ENCODE results near the gene POF1B. TPM values are rescaled to one million over a fixed set of nuclear protein-coding genes. Genes with fewer than 3 reads are reported as not detected.

POF1B gene
- total RNA-seq = under 1 TPM; 0.83 to 0.90 TPM
- polyA plus RNA-seq = under 1 TPM; 0.49 to 0.84 TPM

DNA sequence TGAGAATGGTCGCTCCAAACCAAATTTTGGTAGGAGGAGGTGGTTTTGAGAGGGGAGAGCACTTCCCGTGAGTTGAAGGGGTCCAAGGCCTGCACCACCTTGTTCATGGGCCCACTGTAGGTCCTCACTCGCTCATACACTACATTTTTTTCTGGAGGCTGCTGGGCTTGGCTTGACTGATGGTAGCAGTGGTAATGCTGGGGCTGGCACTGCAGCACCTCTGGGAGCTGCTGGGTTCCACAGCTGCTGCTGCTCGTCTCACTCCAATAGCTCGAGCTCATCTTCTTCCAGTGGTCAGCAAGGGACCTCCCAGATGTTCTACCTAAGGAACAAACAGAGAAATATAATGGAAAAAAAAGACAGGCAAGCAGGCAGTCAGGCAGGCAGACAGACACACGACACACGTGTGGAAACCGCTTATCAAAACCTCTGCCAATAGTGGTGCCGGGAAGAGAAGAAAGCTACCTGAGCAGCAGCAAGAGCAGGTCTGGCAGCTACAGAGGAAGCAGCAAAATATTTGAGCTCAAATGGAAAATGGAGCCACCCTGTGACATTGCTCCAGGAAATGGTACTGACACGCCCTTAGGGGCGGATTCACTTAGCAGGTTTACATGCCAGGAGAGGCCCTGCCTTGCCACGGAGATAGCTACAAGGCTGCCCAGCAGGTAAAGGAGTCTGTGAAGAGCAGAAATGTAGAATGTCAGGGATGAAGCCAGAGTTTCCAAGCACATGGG lies at the start of gene POF1B:
POF1B (minus strand) TSS at position 492 of the 734 bp plus-strand sequence; CDS start at position 281, 211 bp downstream.
- Histone ChIP-seq H3K36me3 (ENCODE audit: insufficient read depth, low read length) (no peaks in the 10 kb centered on the region), H3K4me1 (ENCODE audit: insufficient read depth, low read length) (no peaks in the 10 kb centered on the region), H3K4me3 (ENCODE audit: low read length in 2 of 2) (no peak within 1 kb of the TSS), H3K9me3 (ENCODE audit: control insufficient read depth in 1 of 2, low read length in 2 of 2) (no peaks in the 10 kb centered on the region), H3K27ac (ENCODE audit: low read depth, low read length) (no peak within 1 kb of the TSS), H3K27me3 (ENCODE audit: insufficient read depth, low read length) (no peaks in the 10 kb centered on the region)
- DNase-seq = peak in 2 of 5 donors; percentile 3 to 6
- no peaks in the 10 kb centered on the region for H3K9me3 Mint-ChIP-seq
- ChIA-PET POLR2A (ENCODE audit: partially characterized antibody) (no interaction called here), CTCF (ENCODE audit: partially characterized antibody) (no interaction called here)
- H3K27ac Mint-ChIP-seq = no peak within 1 kb of the TSS
- H3K4me3 Mint-ChIP-seq = peak within 1 kb of the TSS in 3 of 8 donors; percentile 7 to 37 (median 33)
- peaks cover 0 to 2% (median 0%) of the 10 kb centered on the region in 4 donors for H3K4me1 Mint-ChIP-seq
- intact Hi-C loops (cut with micrococcal nuclease) = no loop called here
- no peaks in the 10 kb centered on the region for H3K27me3 Mint-ChIP-seq
- no peaks in the 10 kb centered on the region for H3K36me3 Mint-ChIP-seq

DNA sequence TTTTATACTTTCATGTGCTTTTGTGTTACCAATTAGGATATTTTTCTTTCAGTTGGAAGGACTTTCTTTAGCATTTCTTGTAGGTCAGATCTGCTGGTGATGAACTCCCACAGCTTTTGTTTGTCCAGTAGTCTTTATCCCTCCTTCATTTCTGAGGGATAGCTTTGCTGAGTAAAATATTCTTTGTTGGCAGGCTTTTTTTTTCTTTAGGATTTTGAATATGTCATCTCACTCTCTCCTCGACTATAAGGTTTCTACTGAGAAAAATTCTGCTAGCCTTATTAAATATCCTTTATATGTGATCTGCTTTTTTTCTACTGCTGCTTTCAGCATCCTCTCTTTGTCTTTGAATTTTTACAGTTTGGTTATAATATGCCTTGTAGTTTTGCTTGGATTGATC lies 49.6 kb upstream of the POF1B start:
- CTCF ChIA-PET (ENCODE audit: partially characterized antibody) = no interaction called here
- Mint-ChIP-seq H3K4me1 (no peaks in the 10 kb centered on the region), H3K9me3 (peaks cover 0 to 10% (median 4%) of the 10 kb centered on the region in 8 donors), H3K27me3 (no peaks in the 10 kb centered on the region), H3K27ac (no peak overlapping the region), H3K4me3 (no peak overlapping the region), H3K36me3 (no peaks in the 10 kb centered on the region)
- POLR2A ChIA-PET (ENCODE audit: partially characterized antibody) = no interaction called here
- Histone ChIP-seq H3K9me3 (ENCODE audit: control insufficient read depth in 1 of 2, low read length in 2 of 2) (no peaks in the 10 kb centered on the region), H3K4me1 (ENCODE audit: insufficient read depth, low read length) (no peaks in the 10 kb centered on the region), H3K27ac (ENCODE audit: low read depth, low read length) (no peak overlapping the region), H3K4me3 (ENCODE audit: low read length in 2 of 2) (no peak overlapping the region), H3K36me3 (ENCODE audit: insufficient read depth, low read length) (no peaks in the 10 kb centered on the region), H3K27me3 (ENCODE audit: insufficient read depth, low read length) (no peaks in the 10 kb centered on the region)
- intact Hi-C loops (cut with micrococcal nuclease) = no loop called here
- no peak for DNase-seq

DNA sequence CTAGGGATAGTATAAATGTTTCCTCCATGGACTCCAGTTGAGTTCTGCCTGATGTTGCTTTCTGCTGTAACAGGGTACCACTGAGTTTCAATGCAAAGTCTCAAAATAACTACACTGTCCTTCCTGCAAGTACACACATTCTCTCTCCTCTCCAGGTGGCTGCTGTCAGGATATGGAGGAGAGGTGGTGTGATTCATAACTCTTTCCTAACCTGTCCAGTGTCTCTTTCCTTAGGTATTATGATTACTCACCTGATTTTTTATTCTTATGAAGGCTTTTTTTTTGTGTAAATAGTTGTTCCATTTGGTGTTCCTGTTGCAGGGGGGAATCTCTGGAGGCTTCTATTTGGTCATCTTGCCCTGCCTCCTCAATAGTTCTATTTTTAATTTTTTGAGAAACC lies 39.8 kb upstream of the POF1B start:
- Histone ChIP-seq H3K4me1 (ENCODE audit: insufficient read depth, low read length) (no peaks in the 10 kb centered on the region), H3K4me3 (ENCODE audit: low read length in 2 of 2) (no peak overlapping the region), H3K27me3 (ENCODE audit: insufficient read depth, low read length) (no peaks in the 10 kb centered on the region), H3K9me3 (ENCODE audit: control insufficient read depth in 1 of 2, low read length in 2 of 2) (no peaks in the 10 kb centered on the region), H3K27ac (ENCODE audit: low read depth, low read length) (no peak overlapping the region), H3K36me3 (ENCODE audit: insufficient read depth, low read length) (no peaks in the 10 kb centered on the region)
- H3K27me3 Mint-ChIP-seq = no peaks in the 10 kb centered on the region
- DNase-seq = no peak
- intact Hi-C loops (cut with micrococcal nuclease) = no loop called here
- no peak overlapping the region for H3K27ac Mint-ChIP-seq
- H3K36me3 Mint-ChIP-seq = no peaks in the 10 kb centered on the region
- no peaks in the 10 kb centered on the region for H3K4me1 Mint-ChIP-seq
- POLR2A ChIA-PET (ENCODE audit: partially characterized antibody) = no interaction called here
- CTCF ChIA-PET (ENCODE audit: partially characterized antibody) = no interaction called here
- H3K9me3 Mint-ChIP-seq = peaks cover 0 to 3% (median 0%) of the 10 kb centered on the region in 8 donors
- H3K4me3 Mint-ChIP-seq = no peak overlapping the region

GRCh38 chrX:85391878-85392238 lies 12.4 kb upstream of the POF1B start:
- no peaks in the 10 kb centered on the region for H3K36me3 Mint-ChIP-seq
- CTCF ChIA-PET (ENCODE audit: partially characterized antibody) = no interaction called here

GRCh38 chrX:85391185-85391877 lies 11.9 kb upstream of the POF1B start:
- Histone ChIP-seq H3K27me3 (ENCODE audit: insufficient read depth, low read length) (no peaks in the 10 kb centered on the region), H3K27ac (ENCODE audit: low read depth, low read length) (no peak overlapping the region), H3K4me1 (ENCODE audit: insufficient read depth, low read length) (no peaks in the 10 kb centered on the region), H3K4me3 (ENCODE audit: low read length in 2 of 2) (no peak overlapping the region), H3K36me3 (ENCODE audit: insufficient read depth, low read length) (no peaks in the 10 kb centered on the region), H3K9me3 (ENCODE audit: control insufficient read depth in 1 of 2, low read length in 2 of 2) (no peaks in the 10 kb centered on the region)
- H3K4me1 Mint-ChIP-seq = no peaks in the 10 kb centered on the region
- no peak overlapping the region for H3K27ac Mint-ChIP-seq
- intact Hi-C loops (cut with micrococcal nuclease) = no loop called here
- H3K27me3 Mint-ChIP-seq = no peaks in the 10 kb centered on the region
- ChIA-PET POLR2A (ENCODE audit: partially characterized antibody) (no interaction called here), CTCF (ENCODE audit: partially characterized antibody) (no interaction called here)
- peaks cover 0 to 5% (median 0%) of the 10 kb centered on the region in 8 donors for H3K9me3 Mint-ChIP-seq
- DNase-seq = no peak
- no peak overlapping the region for H3K4me3 Mint-ChIP-seq
- no peaks in the 10 kb centered on the region for H3K36me3 Mint-ChIP-seq

More at GRCh38 chrX:85391878-85392238, 12.4 kb upstream of the POF1B start:
- intact Hi-C loops (cut with micrococcal nuclease) = no loop called here
- POLR2A ChIA-PET (ENCODE audit: partially characterized antibody) = no interaction called here
- Mint-ChIP-seq H3K27ac (no peak overlapping the region), H3K4me1 (no peaks in the 10 kb centered on the region), H3K27me3 (no peaks in the 10 kb centered on the region), H3K9me3 (peaks cover 0 to under 1% (median 0%) of the 10 kb centered on the region in 8 donors), H3K4me3 (no peak overlapping the region)
- Histone ChIP-seq H3K27ac (ENCODE audit: low read depth, low read length) (no peak overlapping the region), H3K36me3 (ENCODE audit: insufficient read depth, low read length) (no peaks in the 10 kb centered on the region), H3K4me3 (ENCODE audit: low read length in 2 of 2) (no peak overlapping the region), H3K27me3 (ENCODE audit: insufficient read depth, low read length) (no peaks in the 10 kb centered on the region), H3K9me3 (ENCODE audit: control insufficient read depth in 1 of 2, low read length in 2 of 2) (no peaks in the 10 kb centered on the region), H3K4me1 (ENCODE audit: insufficient read depth, low read length) (no peaks in the 10 kb centered on the region)
- no peak for DNase-seq

DNA sequence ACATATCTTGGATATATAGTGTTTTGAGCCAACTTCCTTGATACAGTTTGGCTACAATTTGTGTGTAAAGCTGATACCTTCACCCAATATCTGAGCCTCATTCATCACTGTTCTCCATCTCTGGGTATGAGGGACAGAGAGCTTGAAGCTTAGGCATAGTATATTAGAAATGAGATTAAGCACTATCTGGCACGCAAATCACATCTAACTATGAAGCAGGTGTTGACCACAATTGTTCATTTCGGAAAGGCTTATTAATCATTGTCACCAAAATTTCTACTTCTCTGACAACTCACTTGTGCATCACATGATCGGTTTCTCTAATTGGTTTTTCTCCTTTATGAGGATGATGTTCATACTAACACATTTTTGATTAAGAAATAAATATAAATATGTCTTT lies 2.1 kb upstream of the POF1B start:
- no peak overlapping the region for H3K4me3 Mint-ChIP-seq
- POLR2A ChIA-PET (ENCODE audit: partially characterized antibody) = no interaction called here
- no peak overlapping the region for H3K4me3 ChIP-seq (ENCODE audit: low read length in 2 of 2)
- H3K36me3 Mint-ChIP-seq = no peaks in the 10 kb centered on the region
- H3K36me3 ChIP-seq (ENCODE audit: insufficient read depth, low read length) = no peaks in the 10 kb centered on the region
- CTCF ChIA-PET (ENCODE audit: partially characterized antibody) = no interaction called here
- DNase-seq = no peak
- H3K27me3 Mint-ChIP-seq = no peaks in the 10 kb centered on the region
- H3K9me3 ChIP-seq (ENCODE audit: control insufficient read depth in 1 of 2, low read length in 2 of 2) = no peaks in the 10 kb centered on the region
- H3K4me1 Mint-ChIP-seq = peaks cover 0 to 2% (median 0%) of the 10 kb centered on the region in 4 donors
- no peaks in the 10 kb centered on the region for H3K4me1 ChIP-seq (ENCODE audit: insufficient read depth, low read length)
- no peak overlapping the region for H3K27ac Mint-ChIP-seq
- no peak overlapping the region for H3K27ac ChIP-seq (ENCODE audit: low read depth, low read length)
- H3K27me3 ChIP-seq (ENCODE audit: insufficient read depth, low read length) = no peaks in the 10 kb centered on the region
- peaks cover 0 to 2% (median 0%) of the 10 kb centered on the region in 8 donors for H3K9me3 Mint-ChIP-seq
- intact Hi-C loops (cut with micrococcal nuclease) = no loop called here

DNA sequence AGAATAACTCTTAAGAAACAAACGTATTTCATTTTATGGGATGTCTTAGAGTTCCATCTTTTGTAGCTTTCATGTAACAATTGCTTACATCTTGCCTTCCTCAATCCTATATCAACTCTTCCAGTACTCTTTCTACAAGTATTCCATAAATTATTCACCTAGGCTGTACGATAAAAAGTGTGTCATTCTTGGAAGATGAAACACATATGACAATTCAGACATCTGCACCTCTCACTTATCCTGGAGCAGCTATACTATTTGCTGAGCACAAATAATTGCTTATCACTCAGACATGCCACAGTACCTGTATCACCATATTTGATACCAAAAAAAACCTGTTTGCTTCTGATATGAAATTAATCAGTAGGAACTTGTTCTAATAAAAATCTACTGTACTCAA lies 1.0 kb downstream of the POF1B start:
- no peak for DNase-seq
- Mint-ChIP-seq H3K27ac (no peak overlapping the region), H3K27me3 (no peaks in the 10 kb centered on the region), H3K4me3 (no peak overlapping the region), H3K36me3 (no peaks in the 10 kb centered on the region), H3K9me3 (no peaks in the 10 kb centered on the region), H3K4me1 (peaks cover 0 to 2% (median 0%) of the 10 kb centered on the region in 4 donors)
- Histone ChIP-seq H3K36me3 (ENCODE audit: insufficient read depth, low read length) (no peaks in the 10 kb centered on the region), H3K4me1 (ENCODE audit: insufficient read depth, low read length) (no peaks in the 10 kb centered on the region), H3K4me3 (ENCODE audit: low read length in 2 of 2) (no peak overlapping the region), H3K27me3 (ENCODE audit: insufficient read depth, low read length) (no peaks in the 10 kb centered on the region), H3K9me3 (ENCODE audit: control insufficient read depth in 1 of 2, low read length in 2 of 2) (no peaks in the 10 kb centered on the region), H3K27ac (ENCODE audit: low read depth, low read length) (no peak overlapping the region)
- POLR2A ChIA-PET (ENCODE audit: partially characterized antibody) = no interaction called here
- CTCF ChIA-PET (ENCODE audit: partially characterized antibody) = no interaction called here
- intact Hi-C loops (cut with micrococcal nuclease) = no loop called here

All from CD4-positive, alpha-beta memory T cell (primary cell).